HG03045 (cell line): Measurements from ENCODE around the gene LAMA5.

Experiments
- ATAC-seq: cut with Tn5 transposase; IDR thresholded peaks from one replicate; pipeline ENCODE4 v1.9.1; 2021; ENCODE audit warnings: mild to moderate bottlenecking, moderate library complexity; ENCODE audit not compliant: unreplicated experiment

LAMA5 gene

DNA sequence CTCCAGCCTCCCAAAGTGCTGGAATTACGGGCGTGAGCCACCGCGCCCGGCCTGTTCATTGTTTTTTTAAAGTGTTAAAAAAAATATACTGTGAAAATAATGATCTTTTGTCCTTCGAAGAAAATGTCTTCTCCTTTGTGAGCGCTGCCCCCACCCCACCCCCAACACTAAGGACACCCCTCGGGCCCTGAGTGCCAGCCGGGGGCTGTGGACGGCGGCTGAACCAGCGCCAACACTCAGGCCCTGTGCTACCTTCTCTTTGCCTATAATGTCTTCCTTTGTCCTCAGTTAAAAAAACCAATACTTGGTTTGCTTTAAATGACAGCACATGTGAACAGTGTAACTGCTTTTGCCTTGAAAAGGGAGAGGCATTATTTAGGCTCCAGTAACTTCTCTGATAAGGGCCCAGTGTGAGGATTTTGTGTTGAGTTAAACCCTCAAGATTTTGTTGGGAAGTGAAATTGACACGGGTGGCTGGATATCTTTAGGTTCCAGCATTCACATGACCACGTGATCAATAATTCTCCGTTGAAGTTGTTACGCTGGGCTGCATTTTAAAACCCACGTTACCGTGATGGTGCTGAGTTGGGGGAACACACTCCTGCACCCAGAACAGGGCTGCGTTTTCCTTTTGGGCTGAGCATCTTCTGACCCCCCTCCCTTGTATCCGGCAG, 73.9 kb downstream of the LAMA5 start:
- no peak for ATAC-seq

DNA sequence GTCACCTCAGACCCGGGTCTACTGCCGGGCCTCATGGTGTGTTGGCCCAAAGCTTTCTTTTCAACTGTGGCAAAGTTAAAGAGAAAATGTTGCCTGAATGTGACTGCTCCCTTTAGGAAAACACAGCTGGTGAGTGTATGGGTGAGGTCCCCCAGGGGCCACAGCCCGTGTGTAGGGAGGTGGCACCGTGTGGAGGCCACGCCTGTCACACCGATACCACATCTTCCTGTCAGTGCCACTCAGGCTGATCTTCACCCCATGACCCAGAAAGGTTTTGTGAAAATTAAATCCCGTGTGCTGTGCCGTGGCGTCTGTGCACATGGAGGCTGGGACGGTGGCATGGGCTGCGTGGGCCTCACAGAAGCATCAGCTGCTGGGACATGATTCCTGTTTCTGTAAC, 75.0 kb downstream of the LAMA5 start:
- ATAC-seq = no peak

DNA sequence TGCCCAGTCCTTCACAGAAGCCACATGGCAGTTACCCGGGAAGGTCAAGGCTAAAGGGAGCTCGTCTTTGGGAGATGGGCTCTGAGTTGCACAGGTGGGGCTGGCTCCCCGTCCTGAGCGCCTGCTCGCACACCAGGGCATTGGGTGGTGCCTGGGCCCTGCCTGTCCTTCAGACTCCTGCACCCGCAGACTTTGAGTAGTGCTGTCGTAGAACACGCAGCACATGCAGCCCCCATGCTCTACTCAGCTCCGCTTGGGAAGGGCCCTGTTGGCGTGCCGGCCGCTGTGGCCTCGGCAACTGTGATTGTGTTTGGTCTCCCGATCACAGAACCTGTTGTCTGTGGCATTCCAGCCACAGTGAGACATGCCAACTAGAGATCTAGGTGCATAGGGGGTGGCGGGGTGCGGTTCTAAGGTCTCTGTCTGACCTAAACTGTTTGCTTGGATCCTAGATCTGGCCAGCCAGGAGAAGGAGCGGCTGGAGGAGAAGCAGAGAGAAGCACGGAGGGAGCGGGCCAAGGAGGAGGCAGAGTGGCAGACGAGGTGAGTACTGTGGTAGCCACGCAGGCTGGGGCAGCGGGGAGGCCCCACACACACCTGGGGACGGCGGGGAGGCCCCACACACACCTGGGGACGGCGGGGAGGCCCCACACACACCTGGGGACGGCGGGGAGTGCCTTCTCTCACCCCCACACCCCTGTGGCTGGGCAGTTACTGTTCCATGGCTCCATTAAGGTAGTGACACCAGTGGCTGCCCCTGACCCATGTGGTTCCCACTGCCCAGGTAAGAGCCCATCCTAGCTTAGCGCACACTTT, 75.7 kb downstream of the LAMA5 start:
- ATAC-seq = no peak

DNA sequence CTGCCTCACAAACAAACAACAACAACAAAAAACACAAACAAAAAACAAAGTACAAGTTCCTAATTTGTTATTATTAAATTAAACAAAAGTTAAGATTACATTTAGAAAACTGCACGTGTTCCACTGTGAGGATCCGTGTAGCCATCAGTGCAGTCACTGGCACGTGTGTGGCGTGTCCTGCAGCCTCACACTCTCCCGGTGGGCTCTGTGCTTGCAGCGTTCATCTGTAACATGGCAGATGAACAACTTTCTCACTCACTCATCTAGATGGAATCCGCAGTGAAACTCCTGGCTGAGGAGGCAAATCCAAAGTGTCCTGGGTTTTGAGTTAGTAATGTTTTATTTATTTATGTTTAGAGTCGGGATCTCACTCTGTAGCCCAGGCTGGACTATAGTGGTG, 77.2 kb downstream of the LAMA5 start:
- no peak for ATAC-seq

DNA sequence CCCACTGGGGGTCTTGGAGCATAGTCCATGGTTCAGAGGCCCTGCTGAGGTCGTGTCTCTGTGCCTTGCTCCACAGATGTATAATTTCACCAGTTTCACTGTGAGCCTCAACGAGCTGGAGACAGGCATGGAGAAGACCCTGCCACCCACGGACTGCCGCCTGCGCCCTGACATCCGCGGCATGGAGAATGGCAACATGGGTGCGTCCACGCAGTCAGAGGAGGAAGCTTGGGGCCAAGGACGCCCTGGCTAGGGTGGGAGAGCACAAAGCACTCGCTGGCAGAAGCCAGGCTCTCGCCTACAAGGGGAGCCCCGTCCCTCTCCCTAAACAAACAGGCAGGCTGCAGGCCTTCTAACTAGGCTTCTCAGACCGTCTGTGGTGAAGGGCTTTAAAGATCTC, 78.0 kb downstream of the LAMA5 start:
- no peak for ATAC-seq

DNA sequence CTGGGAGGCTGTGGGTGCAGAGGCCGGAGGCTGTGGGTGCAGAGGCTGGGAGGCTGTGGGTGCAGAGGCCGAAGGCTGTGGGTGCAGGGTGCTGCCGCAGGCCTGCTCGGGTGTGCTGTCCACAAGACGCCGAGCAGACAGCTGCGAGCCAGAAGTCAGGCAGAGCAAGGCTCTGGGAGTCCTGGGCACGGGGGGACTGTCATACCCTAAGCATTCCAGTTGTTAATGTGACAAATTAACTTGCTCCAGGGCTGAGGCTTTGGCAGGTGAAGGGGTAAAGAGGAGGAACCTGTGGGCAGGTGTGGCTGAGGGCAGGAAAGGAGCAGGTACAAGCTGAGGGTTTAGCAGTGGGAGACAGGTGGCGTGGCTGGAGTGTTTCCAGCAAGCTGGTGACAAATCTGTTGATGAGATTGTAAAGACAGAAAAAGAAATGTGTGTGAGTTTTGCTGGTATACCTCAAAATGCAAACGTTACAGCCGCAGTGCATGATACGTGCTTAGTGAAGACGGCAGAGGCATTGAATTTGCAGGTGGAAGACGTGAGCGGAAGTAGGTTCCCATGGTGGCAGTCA, 78.5 kb downstream of the LAMA5 start:
- ATAC-seq = no peak

DNA sequence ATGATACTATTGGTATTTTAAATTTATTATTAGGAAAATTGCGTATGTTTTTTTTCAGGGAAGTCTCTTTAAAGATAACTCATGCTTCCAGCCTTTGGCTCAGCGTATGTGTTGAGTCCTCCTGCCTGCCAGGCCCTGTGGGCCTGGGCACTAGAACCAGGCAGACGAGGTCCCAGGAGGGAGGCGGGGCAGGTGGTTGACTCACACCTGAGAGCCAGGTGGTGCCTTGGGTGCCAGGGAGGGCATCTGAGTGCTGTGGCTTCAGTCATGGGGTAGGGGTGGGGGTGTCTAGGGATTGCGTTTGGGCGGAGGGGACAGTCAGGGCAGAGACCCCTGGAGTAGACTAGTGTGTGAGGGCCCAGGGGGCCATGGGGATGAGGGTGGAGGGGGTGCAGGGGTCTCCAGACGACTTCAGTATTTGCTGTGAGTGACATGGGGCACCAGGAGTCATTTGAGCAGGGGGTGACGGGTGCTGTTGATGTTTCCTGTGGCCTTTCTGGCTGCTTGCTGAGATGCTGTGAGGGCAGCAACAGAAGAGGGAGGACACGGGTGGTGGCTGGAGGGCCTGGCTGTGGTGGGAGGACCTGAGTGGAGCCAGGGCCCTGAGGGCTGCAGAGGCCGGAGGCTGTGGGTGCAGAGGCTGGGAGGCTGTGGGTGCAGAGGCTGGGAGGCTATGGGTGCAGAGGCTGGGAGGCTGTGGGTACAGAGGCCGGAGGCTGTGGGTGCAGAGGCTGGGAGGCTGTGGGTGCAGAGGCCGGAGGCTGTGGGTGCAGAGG, 79.2 kb downstream of the LAMA5 start:
- ATAC-seq = no peak

DNA sequence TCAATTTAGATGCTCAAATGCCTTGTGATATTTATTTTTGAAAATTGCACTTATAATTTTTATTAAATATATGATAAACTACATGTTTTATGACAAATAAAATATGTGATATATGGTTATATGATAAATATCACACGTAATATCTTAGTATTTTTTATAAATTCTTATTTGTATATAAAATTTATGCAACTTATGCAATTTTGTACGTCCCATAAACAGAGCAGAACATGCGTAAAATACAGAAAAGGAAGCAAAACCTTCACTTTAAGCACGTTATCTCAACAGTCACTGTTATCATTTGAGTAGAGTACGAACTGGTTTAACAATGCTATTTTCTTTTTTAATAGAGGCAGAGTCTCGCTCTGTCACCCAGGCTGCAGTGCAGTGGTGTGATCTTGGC, 80.0 kb downstream of the LAMA5 start:
- no peak for ATAC-seq

DNA sequence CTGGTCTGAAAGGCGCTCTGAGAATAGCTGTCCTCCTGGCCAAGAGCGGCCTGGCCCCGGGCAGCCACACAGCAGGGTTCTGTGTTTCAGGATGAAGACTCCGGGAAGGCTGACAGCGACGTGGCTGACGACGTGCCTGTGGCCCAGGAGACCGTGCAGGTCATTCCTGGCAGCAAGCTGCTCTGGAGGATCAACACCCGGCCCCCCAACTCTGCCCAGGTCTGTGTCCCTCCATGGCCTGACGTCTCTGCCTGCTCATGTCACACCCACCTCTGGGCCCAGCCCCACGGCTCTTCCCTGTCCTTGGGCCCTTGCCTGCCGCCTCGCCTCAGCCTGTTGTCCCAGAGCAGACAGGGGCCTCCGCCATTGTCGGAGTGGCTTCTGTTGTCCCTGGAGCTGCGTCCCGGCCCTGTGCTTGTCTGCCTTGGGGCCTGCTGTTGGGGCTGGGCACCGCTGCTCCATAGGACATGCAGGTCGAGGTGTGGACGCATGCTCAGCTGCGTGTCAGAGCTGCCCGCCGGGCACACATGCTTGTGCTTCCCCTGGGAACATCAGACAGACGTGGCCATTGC, 80.5 kb downstream of the LAMA5 start:
- no peak for ATAC-seq

DNA sequence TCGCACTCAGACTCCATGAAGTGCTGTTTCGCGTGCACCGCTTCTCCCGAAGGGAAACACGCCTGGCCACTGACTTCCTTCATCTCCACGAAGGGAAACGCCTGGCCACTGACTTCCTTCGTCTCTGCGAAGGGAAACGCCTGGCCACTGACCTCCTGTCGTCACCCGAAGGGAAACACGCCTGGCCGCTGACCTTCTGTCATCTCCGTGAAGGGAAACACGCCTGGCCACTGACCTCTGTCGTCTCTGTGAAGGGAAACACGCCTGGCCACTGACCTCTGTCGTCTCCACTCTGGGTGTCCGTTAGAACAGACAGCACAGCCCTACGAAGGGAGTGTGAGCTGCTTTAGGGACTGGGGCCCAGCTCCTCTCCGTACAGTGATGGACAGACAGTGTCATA, 81.4 kb downstream of the LAMA5 start:
- no peak for ATAC-seq

DNA sequence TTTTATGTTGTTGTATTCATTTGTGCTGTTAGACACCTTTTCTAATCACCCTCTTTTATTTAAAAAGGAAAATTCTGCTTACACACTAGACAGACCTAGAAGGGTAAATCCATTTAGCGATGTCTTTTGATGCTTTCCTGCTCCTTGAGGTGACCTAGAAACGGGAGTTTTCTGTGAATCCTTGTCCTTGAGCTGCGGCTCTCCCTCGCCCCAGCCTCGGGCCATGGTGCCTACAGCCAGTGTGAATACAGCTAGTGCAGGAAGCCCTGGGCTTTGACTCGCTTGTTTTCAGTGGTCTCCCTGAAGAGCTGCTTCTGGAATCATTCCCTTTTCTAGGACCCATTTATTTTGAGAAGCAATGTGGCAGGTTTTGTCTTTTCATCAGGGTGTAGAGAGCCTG, 82.0 kb downstream of the LAMA5 start:
- ATAC-seq = no peak

DNA sequence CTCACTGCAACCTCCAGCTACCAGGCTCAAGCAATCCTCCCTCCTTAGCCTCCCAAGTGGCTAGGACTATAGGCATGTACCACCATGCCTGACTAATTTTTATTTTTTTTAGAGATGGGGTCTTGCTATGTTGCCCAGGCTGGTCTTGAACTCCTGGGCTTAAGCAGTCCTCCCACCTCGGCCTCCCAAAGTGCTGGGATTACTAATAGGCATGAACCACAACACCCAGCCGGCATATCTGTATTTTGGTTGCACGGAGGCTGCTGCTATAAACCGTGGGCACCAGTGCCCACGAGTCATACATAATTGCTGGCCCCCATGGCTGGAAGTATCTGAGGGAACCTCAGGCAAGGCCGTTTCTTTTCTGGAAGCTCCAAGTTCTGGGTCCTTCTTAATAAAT, 82.7 kb downstream of the LAMA5 start:
- ATAC-seq = no peak

DNA sequence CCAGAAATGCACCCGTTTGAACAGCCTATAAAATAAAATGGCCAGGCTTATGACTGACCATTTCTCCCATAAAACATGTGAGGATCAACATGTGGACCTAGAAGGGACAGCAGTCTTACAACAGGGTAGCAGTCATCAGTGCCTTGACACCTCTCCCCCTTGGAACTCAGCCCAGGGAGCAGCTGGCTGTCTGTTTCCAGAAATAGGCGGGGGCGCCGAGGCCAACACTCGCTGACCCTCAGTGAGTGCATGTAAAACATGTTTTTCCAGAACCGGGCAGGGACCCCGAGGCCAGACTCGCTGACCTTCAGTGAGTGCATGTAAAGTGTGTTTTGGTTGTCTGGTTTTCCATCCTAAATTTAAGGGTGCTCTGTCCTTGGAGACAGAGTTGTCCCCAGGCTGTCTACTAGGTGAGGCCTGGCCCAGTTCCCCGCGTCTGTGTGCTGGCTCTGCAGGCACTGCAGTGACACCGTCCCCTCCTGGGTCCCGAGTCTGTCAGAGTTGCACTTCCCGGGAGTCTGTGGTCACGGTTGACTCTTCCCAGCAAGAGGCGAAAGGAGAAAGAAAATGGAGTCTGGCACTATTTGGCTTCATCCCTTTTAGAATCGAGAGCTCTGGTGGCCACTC, 84.1 kb downstream of the LAMA5 start:
- no peak for ATAC-seq

DNA sequence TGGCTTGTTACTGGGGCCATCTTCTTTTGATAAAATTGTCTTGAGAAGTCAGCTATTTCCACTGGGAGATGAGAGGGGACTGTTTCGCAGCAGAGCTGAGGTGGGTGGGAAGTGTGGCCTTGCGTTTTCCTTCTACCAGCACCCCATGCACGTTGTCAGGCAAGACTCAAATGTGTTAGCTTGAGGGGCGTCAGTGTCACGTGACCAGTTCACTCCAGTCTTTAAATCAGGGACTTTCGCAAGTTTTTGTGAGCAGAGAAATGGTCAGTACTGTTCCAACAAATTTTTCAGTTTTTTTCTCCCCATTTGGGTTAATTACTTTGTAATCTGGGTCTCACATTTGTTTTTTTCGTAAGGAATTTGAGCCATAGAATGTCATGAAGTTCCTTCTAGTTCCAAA, 85.0 kb downstream of the LAMA5 start:
- no peak for ATAC-seq

DNA sequence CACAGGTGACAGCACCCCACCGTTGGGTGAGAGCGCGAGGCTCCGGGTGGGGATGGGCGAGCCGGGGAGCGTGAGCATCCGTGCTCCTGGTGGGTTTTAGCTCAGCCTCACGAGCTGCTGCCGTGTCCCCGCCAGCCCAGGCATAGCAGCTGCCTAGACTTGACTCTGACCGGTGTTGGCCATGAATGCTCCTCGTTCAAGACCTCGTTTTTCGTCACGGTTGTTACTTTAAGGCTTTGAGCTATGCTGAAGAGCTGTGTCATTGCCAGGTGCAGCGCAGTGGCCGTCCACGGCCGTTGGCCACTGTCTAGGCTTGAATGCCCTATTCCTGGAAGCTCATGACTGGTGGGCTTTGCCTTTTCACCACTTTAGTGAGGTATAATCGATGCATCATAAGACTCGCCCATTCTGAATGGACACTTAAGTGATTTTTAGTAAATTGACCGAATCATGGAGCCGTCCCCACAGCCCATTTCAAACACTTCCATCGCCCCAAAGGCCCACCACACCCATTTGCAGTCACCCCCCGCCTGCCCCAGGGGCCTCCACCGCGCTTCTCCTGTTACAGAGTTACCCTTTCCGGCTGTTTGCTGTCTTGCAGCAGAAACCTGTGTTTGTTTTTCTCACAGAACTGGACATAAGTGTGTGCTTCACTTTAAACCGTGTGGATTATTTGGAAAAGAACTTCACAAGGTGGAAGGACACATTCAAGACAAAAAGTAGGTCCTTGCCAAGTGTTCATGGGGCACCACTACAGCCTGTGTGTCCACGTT, 85.8 kb downstream of the LAMA5 start:
- ATAC-seq = no peak

DNA sequence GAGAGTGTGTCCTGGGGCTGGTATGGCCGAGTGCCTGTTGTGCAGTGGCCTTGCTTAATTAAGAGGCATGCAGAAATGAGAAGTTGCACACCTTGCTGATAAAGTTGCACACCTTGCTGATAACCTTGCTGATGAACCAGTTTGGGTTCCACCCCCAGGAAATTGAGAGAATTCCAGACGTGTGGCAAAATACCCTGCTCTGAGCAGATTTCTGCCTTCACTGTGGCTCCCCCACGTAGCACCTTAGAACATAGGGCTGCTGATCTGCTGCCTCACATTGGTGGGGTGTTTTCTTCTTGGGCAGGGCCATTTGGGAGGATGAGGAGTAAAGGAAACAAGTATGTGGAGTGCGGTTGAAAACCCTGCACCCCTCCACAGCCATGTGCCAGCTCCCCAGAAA, 86.8 kb downstream of the LAMA5 start:
- ATAC-seq = no peak

DNA sequence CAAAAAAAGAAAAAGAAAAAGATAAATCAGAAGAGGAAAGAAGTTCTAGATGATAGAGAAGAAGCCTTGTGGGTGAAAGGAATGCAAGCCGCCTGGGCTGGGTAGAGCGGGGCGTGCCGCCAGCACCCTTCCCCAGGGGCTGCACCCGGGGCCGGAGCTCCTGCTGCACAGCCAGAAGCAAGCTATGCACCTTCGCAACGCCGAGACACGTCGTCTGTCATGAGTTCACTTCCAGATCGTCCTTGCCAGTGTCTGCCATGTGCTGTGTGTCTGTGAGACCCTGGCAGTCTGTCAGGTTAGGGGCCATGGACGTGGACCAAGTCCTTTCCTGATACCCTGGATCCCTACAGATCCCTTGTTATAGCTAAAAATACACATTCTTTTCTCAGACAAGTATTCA, 89.9 kb downstream of the LAMA5 start:
- no peak for ATAC-seq

DNA sequence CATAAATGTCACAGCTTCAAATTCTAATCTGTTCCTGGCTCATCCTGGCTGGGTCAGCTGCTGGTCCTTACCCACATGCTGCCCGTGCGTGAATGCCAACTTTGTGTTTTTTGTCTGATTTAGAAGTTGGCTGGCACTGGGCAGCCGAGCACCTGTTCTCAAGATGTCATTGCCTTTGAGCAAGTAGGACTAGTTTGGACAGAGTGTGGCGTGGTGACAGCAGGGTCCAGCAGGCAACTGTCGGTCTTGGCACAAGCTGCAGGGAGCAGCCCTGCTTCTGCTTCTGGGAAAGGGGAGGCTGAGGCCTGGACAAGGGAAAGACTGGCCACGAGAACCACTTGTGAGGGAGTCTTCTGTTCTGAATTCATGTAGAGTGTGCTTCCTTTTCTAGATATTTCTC, 90.7 kb downstream of the LAMA5 start:
- ATAC-seq = no peak

DNA sequence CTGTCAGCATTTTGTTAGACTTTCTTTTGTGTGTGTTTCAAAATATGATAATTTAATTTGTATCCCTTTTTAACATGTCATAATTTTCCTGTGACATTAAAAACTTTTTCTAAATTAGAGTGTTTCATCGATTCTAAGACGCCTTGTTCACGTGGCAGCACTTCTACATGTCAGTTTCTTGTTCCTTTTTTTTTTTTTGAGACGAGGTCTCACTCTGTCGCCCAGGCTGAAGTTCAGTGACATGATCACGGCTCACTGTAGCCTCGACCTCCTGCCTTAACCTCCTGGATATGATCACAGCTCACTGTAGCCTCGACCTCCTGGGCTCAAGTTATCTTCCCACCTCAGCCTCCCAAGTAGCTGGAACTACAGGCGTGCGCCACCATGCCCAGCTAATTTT, 91.9 kb downstream of the LAMA5 start:
- no peak for ATAC-seq

DNA sequence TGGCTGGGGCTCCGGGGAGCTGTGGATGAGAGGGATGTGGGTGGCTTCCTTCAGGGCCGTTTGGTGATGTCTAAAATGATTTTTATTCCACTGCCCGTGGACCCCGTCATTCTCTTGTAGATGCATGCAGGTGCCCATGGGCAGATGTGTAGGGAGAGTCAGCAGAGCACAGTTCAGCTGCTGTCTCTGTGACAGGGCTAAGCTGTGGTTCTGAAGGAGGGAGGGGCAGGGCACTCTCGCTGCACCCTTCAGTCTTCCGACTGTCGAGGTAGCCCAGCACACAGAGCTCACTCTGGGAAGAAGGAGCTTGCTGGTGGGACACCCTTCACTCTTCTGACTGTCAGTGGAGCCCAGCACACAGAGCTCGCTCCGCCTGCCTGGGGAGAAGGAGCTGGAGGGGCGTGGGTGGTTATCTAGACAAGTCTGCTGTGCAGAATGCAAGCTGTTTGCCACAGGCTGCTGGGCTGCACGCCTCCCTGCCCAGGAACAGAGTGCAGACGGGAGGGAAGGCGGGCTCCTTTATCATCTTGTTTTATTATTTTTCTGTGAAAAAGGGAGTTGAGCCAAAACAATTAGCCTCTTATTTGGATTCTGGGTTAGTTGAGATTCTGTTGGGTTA, 92.7 kb downstream of the LAMA5 start:
- no peak for ATAC-seq
